PC-9 (cell line): ENCODE data around the gene AGTPBP1. TPM values are rescaled to one million over a fixed set of nuclear protein-coding genes. Genes with fewer than 3 reads are reported as not detected.
"Not testable (repeated sequence)": the region's sequence is repeated elsewhere in the genome, so short reads cannot be mapped to it uniquely, and the experiment has no call there.

ENCODE experiments used
- BruUV-seq: library from RNA; stranded (reverse); fragments of 400-500 nt; replicated peaks from 2 replicates; lab custom pipeline; 2021; lab: Mats Ljungman, UMichigan
- CTCF ChIA-PET: fragments of 300-600 bp; sonication (Branson Sonifier 250); formaldehyde crosslinking; loops from one replicate; lab custom pipeline; 2022; ENCODE audit warnings: antibody characterized with exemption; lab: Charles Lee
- POLR2A ChIA-PET: fragments of 300-600 bp; sonication (Branson Sonifier 250); formaldehyde crosslinking; loops from one replicate; lab custom pipeline; 2022; ENCODE audit warnings: antibody characterized with exemption; ENCODE audit not compliant: unreplicated experiment; lab: Charles Lee
- DNase-seq, 2 experiments: peaks; one replicate each; pipeline versions ENCODE4 v3.0.0 to v3.0.0-alpha.2; 2015 to 2022; ENCODE audit warnings: mixed read lengths in 1 of 2
- H2AFZ ChIP-seq: fragments of 200-600 bp; sonication (generic); 2 replicates; pipeline ENCODE4 v1.8.1; 2017; ENCODE audit warnings: antibody characterized with exemption
- H3F3A ChIP-seq: fragments of 200-600 bp; sonication (generic); 2 replicates; pipeline ENCODE4 v1.8.1; 2017; ENCODE audit warnings: antibody characterized with exemption, mild to moderate bottlenecking, low read depth; ENCODE audit not compliant: insufficient read depth
- H3K27ac ChIP-seq: fragments of 200-600 bp; sonication (generic); 2 replicates; pipeline ENCODE4 v1.6.1; 2016; ENCODE audit warnings: mixed run types
- H3K27me3 ChIP-seq: fragments of 200-600 bp; sonication (generic); 2 replicates; pipeline ENCODE4 v1.6.1; 2016; ENCODE audit warnings: low read depth, mixed run types; ENCODE audit not compliant: insufficient read depth
- H3K36me3 ChIP-seq: fragments of 200-600 bp; sonication (generic); 2 replicates; pipeline ENCODE4 v1.6.1; 2016; ENCODE audit warnings: low read depth, mixed run types
- H3K4me1 ChIP-seq: fragments of 200-600 bp; sonication (generic); replicated peaks from 2 replicates; pipeline ENCODE4 v1.6.1; 2016; ENCODE audit warnings: mixed run types; ENCODE audit not compliant: insufficient read depth
- H3K4me2 ChIP-seq: fragments of 200-600 bp; sonication (generic); 2 replicates; pipeline ENCODE4 v1.6.1; 2017; ENCODE audit warnings: mixed run types
- H3K4me3 ChIP-seq: fragments of 200-600 bp; sonication (generic); 2 replicates; pipeline ENCODE4 v1.6.1; 2016; ENCODE audit warnings: mixed run types
- H3K79me2 ChIP-seq: fragments of 200-600 bp; sonication (generic); 2 replicates; pipeline ENCODE4 v1.6.1; 2017; ENCODE audit warnings: low read depth, mixed run types
- H3K9me2 ChIP-seq: fragments of 200-600 bp; sonication (generic); 2 replicates; pipeline ENCODE4 v1.8.1; 2017; ENCODE audit warnings: mild to moderate bottlenecking; ENCODE audit not compliant: insufficient read depth
- H3K9me3 ChIP-seq: fragments of 200-600 bp; sonication (generic); 2 replicates; pipeline ENCODE4 v1.8.1; 2016; ENCODE audit warnings: low read depth; ENCODE audit not compliant: insufficient read depth
- H4K20me1 ChIP-seq: fragments of 200-600 bp; sonication (generic); 2 replicates; pipeline ENCODE4 v1.8.1; 2017; ENCODE audit not compliant: insufficient read depth
- EZH2 ChIP-seq: fragments of 200-600 bp; sonication (generic); IDR thresholded peaks from 2 replicates; pipeline ENCODE4 v1.8.0; 2017; ENCODE audit warnings: antibody characterized with exemption, low read depth
- intact Hi-C: fragments of 100-400 bp; cut with micrococcal nuclease; formaldehyde crosslinking; loops from one replicate; pipeline ENCODE4 v1.10.0; 2022; ENCODE audit not compliant: unreplicated experiment
- total RNA-seq: library from RNA; stranded (reverse); gene quantifications from 2 replicates; pipeline ENCODE4 v1.2.3, GENCODE V29; 2021
- TF ChIP-seq, protein P1 (sequence below): fragments of 200-600 bp; sonication (generic); conservative IDR thresholded peaks from 2 replicates; pipeline ENCODE4 v1.6.1; 2017; ENCODE audit warnings: mixed run types, antibody characterized with exemption, mild to moderate bottlenecking, moderate library complexity

AGTPBP1 gene
- total RNA-seq, 1 experiment from 2014 or later: 19.8 TPM

DNA sequence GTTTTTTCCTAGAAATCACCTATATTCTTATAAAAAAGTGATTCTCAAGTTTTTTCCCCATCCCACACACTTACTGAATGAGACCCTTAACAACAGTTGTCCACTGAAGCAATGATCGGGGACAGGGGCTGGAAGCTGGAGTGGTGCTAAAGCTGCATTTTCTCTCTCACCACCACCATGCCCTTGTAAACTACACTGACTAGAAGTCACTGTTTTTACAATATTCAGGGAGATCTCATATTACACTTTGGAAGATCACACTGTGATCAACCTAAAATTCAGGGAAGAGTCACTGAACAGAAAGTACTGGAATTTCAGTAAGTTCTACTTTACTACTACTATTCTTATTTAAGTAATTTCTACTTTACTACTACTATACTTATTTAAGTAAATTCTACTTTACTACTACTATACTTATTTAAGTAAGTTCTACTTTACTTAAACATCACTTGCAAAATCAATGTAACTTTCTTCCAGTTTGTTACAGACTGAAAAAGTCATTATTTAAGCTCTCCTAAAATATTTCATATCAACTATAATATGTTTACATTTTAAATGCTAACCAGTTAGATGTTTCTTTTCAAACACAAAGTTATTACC lies 164.3 kb downstream of the AGTPBP1 start:
- no peak overlapping the region for H3K4me3 ChIP-seq
- H3K4me2 ChIP-seq: no peak overlapping the region
- no TSS peak for BruUV-seq
- ChIA-PET CTCF (no interaction called here), POLR2A (no interaction called here)
- intact Hi-C loops: no loop called here
- no peaks in the 10 kb centered on the region for H3K9me3 ChIP-seq
- H3K4me1 ChIP-seq: no peaks in the 10 kb centered on the region
- H3K27me3 ChIP-seq: no peaks in the 10 kb centered on the region
- no peaks in the 10 kb centered on the region for H3K79me2 ChIP-seq
- H3F3A ChIP-seq: no peaks in the 10 kb centered on the region
- H2AFZ ChIP-seq: no peak overlapping the region
- no peak for DNase-seq
- H4K20me1 ChIP-seq: no peaks in the 10 kb centered on the region
- no peaks in the 10 kb centered on the region for H3K36me3 ChIP-seq
- no peak for TF ChIP-seq EZH2
- TF ChIP-seq, protein P1, sequence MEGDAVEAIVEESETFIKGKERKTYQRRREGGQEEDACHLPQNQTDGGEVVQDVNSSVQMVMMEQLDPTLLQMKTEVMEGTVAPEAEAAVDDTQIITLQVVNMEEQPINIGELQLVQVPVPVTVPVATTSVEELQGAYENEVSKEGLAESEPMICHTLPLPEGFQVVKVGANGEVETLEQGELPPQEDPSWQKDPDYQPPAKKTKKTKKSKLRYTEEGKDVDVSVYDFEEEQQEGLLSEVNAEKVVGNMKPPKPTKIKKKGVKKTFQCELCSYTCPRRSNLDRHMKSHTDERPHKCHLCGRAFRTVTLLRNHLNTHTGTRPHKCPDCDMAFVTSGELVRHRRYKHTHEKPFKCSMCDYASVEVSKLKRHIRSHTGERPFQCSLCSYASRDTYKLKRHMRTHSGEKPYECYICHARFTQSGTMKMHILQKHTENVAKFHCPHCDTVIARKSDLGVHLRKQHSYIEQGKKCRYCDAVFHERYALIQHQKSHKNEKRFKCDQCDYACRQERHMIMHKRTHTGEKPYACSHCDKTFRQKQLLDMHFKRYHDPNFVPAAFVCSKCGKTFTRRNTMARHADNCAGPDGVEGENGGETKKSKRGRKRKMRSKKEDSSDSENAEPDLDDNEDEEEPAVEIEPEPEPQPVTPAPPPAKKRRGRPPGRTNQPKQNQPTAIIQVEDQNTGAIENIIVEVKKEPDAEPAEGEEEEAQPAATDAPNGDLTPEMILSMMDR: no peak
- H3K9me2 ChIP-seq: no peaks in the 10 kb centered on the region
- no peak overlapping the region for H3K27ac ChIP-seq

DNA sequence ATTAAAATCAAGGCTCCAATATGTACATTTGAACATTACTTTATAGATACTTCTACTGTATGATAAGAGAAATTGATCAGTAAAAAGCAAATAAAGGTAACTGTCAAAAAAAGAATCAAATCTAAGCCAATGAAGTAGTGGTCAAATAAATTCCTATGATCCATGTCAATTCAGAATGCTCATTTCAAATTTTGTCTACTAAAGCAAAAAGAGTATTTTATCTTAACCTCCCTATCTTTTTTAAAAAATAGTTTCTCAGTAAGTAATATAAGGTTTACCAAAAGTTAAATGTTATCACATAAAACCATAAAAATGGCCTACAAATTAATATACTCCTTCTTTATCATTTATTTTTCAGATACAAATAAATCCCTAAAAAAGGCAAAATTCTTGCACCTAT lies 165.9 kb downstream of the AGTPBP1 start:
- TF ChIP-seq EZH2: no peak
- TF ChIP-seq, protein P1: no peak
- Histone ChIP-seq H3F3A (no peaks in the 10 kb centered on the region), H3K9me2 (no peaks in the 10 kb centered on the region), H3K4me1 (no peaks in the 10 kb centered on the region), H3K36me3 (no peaks in the 10 kb centered on the region), H3K27ac (no peak overlapping the region), H4K20me1 (no peaks in the 10 kb centered on the region), H3K79me2 (no peaks in the 10 kb centered on the region), H3K4me2 (no peak overlapping the region), H3K27me3 (no peaks in the 10 kb centered on the region), H3K4me3 (no peak overlapping the region), H2AFZ (no peak overlapping the region), H3K9me3 (no peaks in the 10 kb centered on the region)
- intact Hi-C loops: no loop called here
- ChIA-PET POLR2A (no interaction called here), CTCF (no interaction called here)
- DNase-seq: no peak
- no TSS peak for BruUV-seq

DNA sequence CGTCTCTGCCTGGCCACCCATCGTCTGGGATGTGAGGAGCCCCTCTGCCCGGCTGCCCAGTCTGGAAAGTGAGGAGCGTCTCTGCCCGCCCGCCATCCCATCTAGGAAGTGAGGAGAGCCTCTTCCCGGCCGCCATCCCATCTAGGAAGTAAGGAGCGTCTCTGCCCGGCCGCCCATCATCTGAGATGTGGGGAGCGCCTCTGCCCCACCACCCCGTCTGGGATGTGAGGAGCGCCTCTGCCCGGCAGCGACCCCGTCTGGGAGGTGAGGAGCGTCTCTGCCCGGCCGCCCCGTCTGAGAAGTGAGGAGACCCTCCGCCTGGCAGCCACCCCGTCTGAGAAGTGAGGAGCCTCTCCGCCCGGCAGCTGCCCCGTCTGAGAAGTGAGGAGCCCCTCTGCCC lies 168.2 kb downstream of the AGTPBP1 start:
- H3K27ac ChIP-seq, H3K4me1 ChIP-seq, H3K27me3 ChIP-seq, H2AFZ ChIP-seq, intact Hi-C loops, H3K9me3 ChIP-seq, H3F3A ChIP-seq, DNase-seq, H4K20me1 ChIP-seq, H3K9me2 ChIP-seq, H3K79me2 ChIP-seq, BruUV-seq, H3K4me3 ChIP-seq, H3K4me2 ChIP-seq, CTCF ChIA-PET, POLR2A ChIA-PET, H3K36me3 ChIP-seq: not testable (repeated sequence)

DNA sequence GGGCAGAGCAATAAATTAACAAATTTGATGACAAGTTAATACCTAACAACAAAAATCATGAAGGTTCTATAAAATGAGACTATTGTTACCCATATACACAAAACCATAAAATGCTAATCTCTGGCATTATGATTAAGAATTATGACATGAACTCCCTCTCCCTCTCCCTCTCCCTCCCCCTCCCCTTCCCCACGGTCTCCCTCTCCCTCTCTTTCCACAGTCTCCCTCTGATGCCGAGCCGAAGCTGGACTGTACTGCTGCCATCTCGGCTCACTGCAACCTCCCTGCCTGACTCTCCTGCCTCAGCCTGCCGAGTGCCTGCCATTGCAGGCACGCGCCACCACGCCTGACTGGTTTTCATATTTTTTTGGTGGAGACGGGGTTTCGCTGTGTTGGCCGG lies 168.8 kb downstream of the AGTPBP1 start:
- H3F3A ChIP-seq, H4K20me1 ChIP-seq, H3K4me3 ChIP-seq, H3K9me3 ChIP-seq, H2AFZ ChIP-seq, H3K4me2 ChIP-seq, POLR2A ChIA-PET, intact Hi-C loops, DNase-seq, CTCF ChIA-PET, H3K27me3 ChIP-seq, H3K9me2 ChIP-seq, H3K79me2 ChIP-seq, H3K4me1 ChIP-seq, BruUV-seq, H3K36me3 ChIP-seq, H3K27ac ChIP-seq: not testable (repeated sequence)
